ENCODE results near the gene CRELD1. TPM values are rescaled to one million over a fixed set of nuclear protein-coding genes. Genes with fewer than 3 reads are reported as not detected.

Gene CRELD1
- total and polyA plus RNA-seq, 9 of the 15 experiments (the other 6 are each of a cell fraction or from before 2014, with no cell fraction given), result 3.3 to 25.8 (median 16.5) TPM

DNA sequence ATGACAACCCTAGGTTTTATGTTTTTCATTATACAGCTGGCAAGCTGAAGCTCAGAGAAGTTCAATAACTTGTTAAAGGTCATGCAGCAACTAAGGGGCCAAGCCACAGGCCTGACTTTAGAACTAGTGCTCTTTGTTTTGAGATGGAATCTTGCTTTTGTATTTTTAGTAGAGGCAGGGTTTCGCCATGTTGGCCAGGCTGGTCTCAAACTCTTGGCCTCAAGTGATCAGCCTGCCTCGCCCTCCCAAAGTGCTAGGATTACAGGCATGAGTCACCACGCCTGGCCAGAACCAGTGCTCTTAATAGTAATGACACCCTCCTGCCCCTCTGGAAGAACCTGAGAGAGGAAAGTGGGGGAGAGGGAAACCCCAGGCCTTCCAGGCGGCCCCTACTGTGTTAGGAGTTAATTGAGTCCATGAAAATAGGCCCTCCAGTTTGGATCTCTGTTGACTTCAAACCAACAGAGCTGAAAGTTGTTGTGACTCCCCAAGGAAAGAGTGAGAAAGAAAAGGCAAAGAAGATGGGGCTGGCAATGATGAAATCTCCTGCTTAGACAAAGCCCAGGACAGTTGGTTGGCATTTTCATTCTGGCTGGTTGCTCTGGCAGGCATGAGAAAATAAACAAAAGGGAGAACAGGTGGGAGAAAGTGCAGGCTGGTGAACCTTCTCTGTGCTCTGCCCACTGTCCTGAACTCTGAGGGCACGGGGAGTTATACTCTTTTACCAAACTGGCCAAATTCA is 22.1 kb downstream of the CRELD1 start (continued):
- TF ChIP-seq ZNF766 (CRISPR knock-in tag; conservative IDR thresholded peaks at IDR 0.05) (no peak), THRA (IDR thresholded peaks at IDR 0.05) (no peak), KLF16 (IDR thresholded peaks at IDR 0.05) (no peak), RB1 (IDR thresholded peaks at IDR 0.05; ENCODE audit: low read depth) (no peak), ZBTB9 (CRISPR knock-in tag; IDR thresholded peaks at IDR 0.05) (no peak), FOXP1 (CRISPR knock-in tag; IDR thresholded peaks at IDR 0.05) (0 out of 2 replicates have a peak, but pooled peaks have one; percentile 1), SIX5 (IDR thresholded peaks at IDR 0.05; ENCODE audit: borderline replicate concordance in 1 of 2, insufficient read depth in 1 of 2, low read depth in 1 of 2, low read length in 2 of 2) (no peak), ZNF584 (CRISPR knock-in tag; IDR thresholded peaks at IDR 0.05; ENCODE audit: low read depth) (no peak), ELF1 (tag; IDR thresholded peaks at IDR 0.05) (no peak), ZNF668 (CRISPR knock-in tag; IDR thresholded peaks at IDR 0.05) (no peak), PML (IDR thresholded peaks at IDR 0.05; ENCODE audit: low read length) (0 out of 2 replicates have a peak, but pooled peaks have one; percentile 13), LEF1 (IDR thresholded peaks at IDR 0.05) (no peak), RUNX1 (IDR thresholded peaks at IDR 0.05; ENCODE audit: low read depth) (no peak), MTA2 (IDR thresholded peaks at IDR 0.05; ENCODE audit: low read depth) (no peak), FOSL1 (tag; conservative IDR thresholded peaks at IDR 0.05) (peak; percentile 57; the same call in 1 of the 2 replicates), ZNF707 (CRISPR knock-in tag; conservative IDR thresholded peaks at IDR 0.05) (no peak), ATF3 (IDR thresholded peaks at IDR 0.05) (peak; percentile 84), ATF3 (CRISPR knock-in tag; conservative IDR thresholded peaks at IDR 0.05) (no peak), MAX (CRISPR knock-in tag; IDR thresholded peaks at IDR 0.05) (no peak), PHTF2 (CRISPR knock-in tag; IDR thresholded peaks at IDR 0.05) (no peak), NRF1 (conservative IDR thresholded peaks at IDR 0.05 in 1 of 2, IDR thresholded peaks at IDR 0.05 in 1 of 2) (peak; percentile 36; a peak in 2 of 4 replicates)
- TF ChIP-seq, protein P1, sequence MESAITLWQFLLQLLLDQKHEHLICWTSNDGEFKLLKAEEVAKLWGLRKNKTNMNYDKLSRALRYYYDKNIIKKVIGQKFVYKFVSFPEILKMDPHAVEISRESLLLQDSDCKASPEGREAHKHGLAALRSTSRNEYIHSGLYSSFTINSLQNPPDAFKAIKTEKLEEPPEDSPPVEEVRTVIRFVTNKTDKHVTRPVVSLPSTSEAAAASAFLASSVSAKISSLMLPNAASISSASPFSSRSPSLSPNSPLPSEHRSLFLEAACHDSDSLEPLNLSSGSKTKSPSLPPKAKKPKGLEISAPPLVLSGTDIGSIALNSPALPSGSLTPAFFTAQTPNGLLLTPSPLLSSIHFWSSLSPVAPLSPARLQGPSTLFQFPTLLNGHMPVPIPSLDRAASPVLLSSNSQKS (CRISPR knock-in tag; IDR thresholded peaks at IDR 0.05), result no peak
- TF ChIP-seq, protein P2, sequence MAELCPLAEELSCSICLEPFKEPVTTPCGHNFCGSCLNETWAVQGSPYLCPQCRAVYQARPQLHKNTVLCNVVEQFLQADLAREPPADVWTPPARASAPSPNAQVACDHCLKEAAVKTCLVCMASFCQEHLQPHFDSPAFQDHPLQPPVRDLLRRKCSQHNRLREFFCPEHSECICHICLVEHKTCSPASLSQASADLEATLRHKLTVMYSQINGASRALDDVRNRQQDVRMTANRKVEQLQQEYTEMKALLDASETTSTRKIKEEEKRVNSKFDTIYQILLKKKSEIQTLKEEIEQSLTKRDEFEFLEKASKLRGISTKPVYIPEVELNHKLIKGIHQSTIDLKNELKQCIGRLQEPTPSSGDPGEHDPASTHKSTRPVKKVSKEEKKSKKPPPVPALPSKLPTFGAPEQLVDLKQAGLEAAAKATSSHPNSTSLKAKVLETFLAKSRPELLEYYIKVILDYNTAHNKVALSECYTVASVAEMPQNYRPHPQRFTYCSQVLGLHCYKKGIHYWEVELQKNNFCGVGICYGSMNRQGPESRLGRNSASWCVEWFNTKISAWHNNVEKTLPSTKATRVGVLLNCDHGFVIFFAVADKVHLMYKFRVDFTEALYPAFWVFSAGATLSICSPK (IDR thresholded peaks at IDR 0.05; ENCODE audit: borderline replicate concordance), result no peak
